ENCODE results near the gene ZNF423.

ZNF423 gene

DNA sequence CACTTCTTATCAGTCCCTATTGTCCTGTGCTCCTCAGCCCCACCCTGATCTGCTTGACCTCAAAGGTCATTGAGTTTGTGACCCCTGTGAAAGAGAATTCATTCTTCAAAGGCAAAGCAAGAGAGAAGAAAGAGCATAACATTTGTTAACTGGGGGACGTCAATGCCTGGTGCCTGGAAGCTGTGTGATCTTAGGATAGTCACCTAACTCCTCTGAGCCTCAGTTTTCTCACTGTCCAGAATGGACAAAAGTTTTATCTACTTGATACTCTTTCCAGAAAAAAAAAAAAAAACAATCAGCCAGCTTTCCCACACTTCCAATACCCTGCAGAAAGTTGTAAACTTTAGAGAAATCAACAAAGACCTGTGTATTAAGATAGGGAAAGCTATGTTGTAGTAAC, 309.2 kb downstream of the ZNF423 start:
- DNase-seq (ENCODE audit: low spot score), result no peak
- in situ Hi-C loops (cut with MboI; ENCODE audit: low sequenced_read_pairs, unreplicated experiment), result no loop called here
- TF ChIP-seq, protein P1, sequence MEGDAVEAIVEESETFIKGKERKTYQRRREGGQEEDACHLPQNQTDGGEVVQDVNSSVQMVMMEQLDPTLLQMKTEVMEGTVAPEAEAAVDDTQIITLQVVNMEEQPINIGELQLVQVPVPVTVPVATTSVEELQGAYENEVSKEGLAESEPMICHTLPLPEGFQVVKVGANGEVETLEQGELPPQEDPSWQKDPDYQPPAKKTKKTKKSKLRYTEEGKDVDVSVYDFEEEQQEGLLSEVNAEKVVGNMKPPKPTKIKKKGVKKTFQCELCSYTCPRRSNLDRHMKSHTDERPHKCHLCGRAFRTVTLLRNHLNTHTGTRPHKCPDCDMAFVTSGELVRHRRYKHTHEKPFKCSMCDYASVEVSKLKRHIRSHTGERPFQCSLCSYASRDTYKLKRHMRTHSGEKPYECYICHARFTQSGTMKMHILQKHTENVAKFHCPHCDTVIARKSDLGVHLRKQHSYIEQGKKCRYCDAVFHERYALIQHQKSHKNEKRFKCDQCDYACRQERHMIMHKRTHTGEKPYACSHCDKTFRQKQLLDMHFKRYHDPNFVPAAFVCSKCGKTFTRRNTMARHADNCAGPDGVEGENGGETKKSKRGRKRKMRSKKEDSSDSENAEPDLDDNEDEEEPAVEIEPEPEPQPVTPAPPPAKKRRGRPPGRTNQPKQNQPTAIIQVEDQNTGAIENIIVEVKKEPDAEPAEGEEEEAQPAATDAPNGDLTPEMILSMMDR (IDR thresholded peaks at IDR 0.05; ENCODE audit: borderline replicate concordance, control extremely low read depth, extremely low read depth, insufficient read depth, missing control alignments), result no peak

DNA sequence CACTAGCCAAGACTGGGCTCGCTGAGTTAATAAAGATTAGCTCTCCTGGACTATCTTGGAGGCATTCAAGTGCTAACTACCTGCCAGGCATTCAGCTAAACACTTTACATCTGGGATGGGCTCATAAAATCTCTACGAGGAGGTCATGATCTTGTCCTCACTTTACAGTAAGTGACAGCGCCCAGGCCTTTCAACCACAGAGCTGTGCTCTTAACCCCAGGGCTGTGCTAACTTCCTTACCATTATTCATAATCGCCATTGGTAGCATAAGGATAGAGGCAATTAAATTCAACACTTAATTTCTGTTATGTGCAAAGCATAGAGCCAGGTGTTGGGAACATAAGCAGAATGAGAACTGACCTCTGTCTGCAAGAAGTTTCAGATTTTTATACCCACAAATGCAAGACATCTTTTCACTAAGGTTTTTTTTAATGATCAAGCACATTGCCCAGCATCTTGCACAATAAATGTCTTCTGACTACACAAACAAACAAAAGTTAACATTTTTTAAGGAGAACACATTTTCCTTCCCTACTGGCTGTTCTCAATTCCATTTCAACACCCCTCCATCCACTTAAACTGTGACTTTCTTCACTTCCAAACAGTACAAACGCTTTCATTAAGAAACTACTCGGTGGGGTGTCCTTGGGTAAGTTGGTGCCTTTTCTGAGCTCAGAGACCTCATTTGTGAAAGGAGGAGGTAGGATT, 310.0 kb downstream of the ZNF423 start:
- in situ Hi-C loops (cut with MboI; ENCODE audit: low sequenced_read_pairs, unreplicated experiment), result no loop called here
- no peak for DNase-seq (ENCODE audit: low spot score)
- TF ChIP-seq, protein P1 (IDR thresholded peaks at IDR 0.05; ENCODE audit: borderline replicate concordance, control extremely low read depth, extremely low read depth, insufficient read depth, missing control alignments), result no peak

DNA sequence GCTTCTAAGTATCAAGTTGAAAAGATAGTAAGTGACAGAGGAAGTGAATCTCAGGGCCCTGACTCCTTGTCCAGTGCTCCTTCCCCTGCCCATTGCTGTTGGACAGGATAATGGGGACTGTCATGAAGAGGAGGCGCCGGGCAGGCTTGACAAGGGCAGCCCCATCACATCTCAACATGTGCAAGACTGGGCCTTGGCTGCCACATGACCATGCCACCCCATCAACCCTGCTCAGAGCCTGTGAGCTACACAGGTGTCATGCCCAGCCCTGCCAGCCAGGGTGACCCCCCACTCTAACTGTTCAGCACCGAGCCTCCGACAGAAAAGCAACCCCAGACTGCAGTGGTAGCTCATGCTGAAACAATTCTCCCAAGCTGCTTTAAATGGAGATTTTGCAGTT, 310.7 kb downstream of the ZNF423 start:
- TF ChIP-seq, protein P1 (IDR thresholded peaks at IDR 0.05; ENCODE audit: borderline replicate concordance, control extremely low read depth, extremely low read depth, insufficient read depth, missing control alignments), result no peak
- in situ Hi-C loops (cut with MboI; ENCODE audit: low sequenced_read_pairs, unreplicated experiment), result no loop called here
- DNase-seq (ENCODE audit: low spot score), result no peak

DNA sequence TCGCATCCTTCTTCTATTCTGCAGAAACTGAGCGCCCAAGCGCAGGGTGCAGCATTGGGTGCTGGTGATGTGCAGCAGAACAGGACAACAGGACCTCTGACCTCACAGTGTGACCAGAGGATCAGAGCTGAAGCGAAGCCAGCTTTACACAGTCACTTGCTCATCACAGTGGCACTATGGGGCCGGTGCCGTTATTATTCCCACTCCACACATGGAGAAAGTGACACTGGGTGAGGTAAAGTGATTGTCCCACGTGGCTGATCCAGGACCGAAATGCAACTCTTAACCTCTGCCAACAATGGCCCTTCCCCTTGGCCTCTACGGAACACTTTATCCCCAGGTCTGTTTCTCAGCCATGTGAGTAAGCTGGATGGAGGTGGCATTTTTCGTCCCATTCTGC, 311.1 kb downstream of the ZNF423 start:
- in situ Hi-C loops (cut with MboI; ENCODE audit: low sequenced_read_pairs, unreplicated experiment), result no loop called here
- TF ChIP-seq, protein P1 (IDR thresholded peaks at IDR 0.05; ENCODE audit: borderline replicate concordance, control extremely low read depth, extremely low read depth, insufficient read depth, missing control alignments), result no peak
- no peak for DNase-seq (ENCODE audit: low spot score)

DNA sequence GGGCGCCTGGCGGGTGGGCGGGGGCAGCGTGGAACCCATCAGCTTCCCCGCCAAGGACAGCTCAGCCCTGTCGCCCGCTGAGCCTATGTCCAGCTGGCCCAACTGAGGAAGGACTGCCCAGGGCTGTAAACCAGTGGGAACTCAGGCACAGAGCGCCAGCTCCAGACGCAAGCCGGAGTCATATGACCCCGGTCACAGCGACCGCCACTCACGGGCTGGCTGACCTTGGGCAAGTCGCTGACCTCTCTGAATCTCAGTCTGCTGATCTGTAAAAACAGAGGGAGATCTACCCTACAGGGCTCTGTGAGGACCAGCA, 312.3 kb downstream of the ZNF423 start:
- no peak for DNase-seq (ENCODE audit: low spot score)
- in situ Hi-C loops (cut with MboI; ENCODE audit: low sequenced_read_pairs, unreplicated experiment), result no loop called here
- TF ChIP-seq, protein P1 (IDR thresholded peaks at IDR 0.05; ENCODE audit: borderline replicate concordance, control extremely low read depth, extremely low read depth, insufficient read depth, missing control alignments), result no peak

DNA sequence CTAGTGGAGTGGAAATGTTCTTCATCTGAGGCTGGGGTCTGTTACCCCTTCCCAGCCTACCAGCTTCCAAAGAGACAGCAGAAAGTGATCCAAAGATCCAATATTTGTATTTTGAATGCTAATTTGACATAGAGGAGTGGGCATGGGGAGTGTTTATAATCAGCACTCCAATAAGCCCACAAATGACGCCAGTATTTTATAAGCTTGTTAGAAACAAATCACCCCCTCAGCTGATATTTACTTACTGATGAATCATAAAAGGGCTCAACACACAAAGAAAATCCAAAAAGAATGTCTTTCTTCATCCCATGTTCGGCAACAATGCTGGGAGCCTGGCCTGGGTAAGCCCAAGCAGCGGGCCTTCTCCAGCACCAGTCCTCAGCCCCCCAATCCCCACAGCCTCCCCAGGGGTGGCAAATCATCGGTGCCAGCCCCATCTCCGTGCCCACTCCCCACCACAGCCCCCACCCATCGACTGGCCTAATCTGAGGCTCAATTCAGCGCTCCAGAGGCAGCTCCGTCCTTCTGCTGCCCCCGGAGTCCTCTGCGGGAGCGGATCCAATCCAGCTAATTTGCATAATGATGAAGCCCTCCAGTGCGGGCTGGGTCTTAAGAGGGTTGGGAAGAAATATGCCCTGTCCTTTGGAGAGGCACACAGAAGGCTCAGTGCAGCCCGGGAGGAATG, 312.8 kb downstream of the ZNF423 start:
- no peak for DNase-seq (ENCODE audit: low spot score)
- in situ Hi-C loops (cut with MboI; ENCODE audit: low sequenced_read_pairs, unreplicated experiment), result no loop called here
- TF ChIP-seq, protein P1 (IDR thresholded peaks at IDR 0.05; ENCODE audit: borderline replicate concordance, control extremely low read depth, extremely low read depth, insufficient read depth, missing control alignments), result no peak
